DND-41 (cell line): ENCODE measurements around the gene FAM3B.

Experiments used
- ATAC-seq: fragments of 200-7000 bp; cut with Tn5 transposase; 3 replicates; pipeline ENCODE4 v1.9.1; 2021; ENCODE audit warnings: low read depth; ENCODE audit not compliant: insufficient read depth
- DNase-seq: peaks from one replicate; pipeline ENCODE4 v3.0.0-alpha.2; 2020
- H2AFZ ChIP-seq: 2 replicates; pipeline ENCODE4 v1.6.0; 2012; ENCODE audit warnings: low read depth, low read length
- H3K27ac ChIP-seq: 2 replicates; pipeline ENCODE4 v1.5.1; 2012; ENCODE audit warnings: low read length, inconsistent platforms
- H3K27me3 ChIP-seq: fragments of 200-600 bp; sonication (generic); 2 replicates; pipeline ENCODE4 v1.6.0; 2012; ENCODE audit warnings: low read length, mild to moderate bottlenecking, inconsistent platforms; ENCODE audit not compliant: insufficient read depth, poor library complexity
- H3K36me3 ChIP-seq: 2 replicates; pipeline ENCODE4 v1.5.1; 2012; ENCODE audit warnings: low read length, inconsistent platforms; ENCODE audit not compliant: insufficient read depth
- H3K4me1 ChIP-seq: 2 replicates; pipeline ENCODE4 v1.5.1; 2012; ENCODE audit warnings: mild to moderate bottlenecking, low read length; ENCODE audit not compliant: insufficient read depth
- H3K4me2 ChIP-seq: 2 replicates; pipeline ENCODE4 v1.6.0; 2012; ENCODE audit warnings: mild to moderate bottlenecking, moderate library complexity, low read length, inconsistent platforms; ENCODE audit not compliant: insufficient read depth
- H3K4me3 ChIP-seq, 2 experiments: fragments of 200-600 bp in 1 of 2; shearing (Covaris generic) in 1 of 2; 2 replicates each; pipeline ENCODE4 v1.5.1; 2012 to 2016; ENCODE audit warnings: inconsistent platforms in 2 of 2, low read length in 2 of 2, mild to moderate bottlenecking in 2 of 2, low read depth in 1 of 2, moderate library complexity in 1 of 2
- H3K79me2 ChIP-seq: 2 replicates; pipeline ENCODE4 v1.6.0; 2012; ENCODE audit warnings: low read length, inconsistent platforms; ENCODE audit not compliant: insufficient read depth
- H3K9ac ChIP-seq: 2 replicates; pipeline ENCODE4 v1.6.0; 2012; ENCODE audit warnings: low read depth, mild to moderate bottlenecking, inconsistent platforms, low read length, moderate library complexity
- H3K9me3 ChIP-seq: 2 replicates; pipeline ENCODE4 v1.5.1; 2012; ENCODE audit warnings: low read length, moderate library complexity, mild to moderate bottlenecking, inconsistent platforms; ENCODE audit not compliant: insufficient read depth, severe bottlenecking
- H4K20me1 ChIP-seq: 2 replicates; pipeline ENCODE4 v1.6.0; 2012; ENCODE audit warnings: low read length; ENCODE audit not compliant: insufficient read depth
- CTCF ChIP-seq: IDR thresholded peaks from 2 replicates; pipeline ENCODE4 v1.5.1; 2012; ENCODE audit warnings: borderline replicate concordance, low read length, moderate library complexity, mild to moderate bottlenecking; ENCODE audit not compliant: poor library complexity, severe bottlenecking; ENCODE audit errors: extremely low read depth
- EZH2 ChIP-seq: IDR thresholded peaks from 3 replicates; pipeline ENCODE4 v1.6.1; 2012; ENCODE audit warnings: borderline replicate concordance, low read depth, mild to moderate bottlenecking, moderate library complexity, low read length, inconsistent platforms; ENCODE audit not compliant: severe bottlenecking

Gene FAM3B

GRCh38 chr21:41327753-41328152, 11.2 kb downstream of the FAM3B start:
- Histone ChIP-seq H3K9me3 (no peaks in the 10 kb centered on the region), H4K20me1 (no peaks in the 10 kb centered on the region), H3K27me3 (no peaks in the 10 kb centered on the region), H3K4me3 (no peak overlapping the region), H2AFZ (no peak overlapping the region), H3K9ac (no peak overlapping the region), H3K4me2 (no peak overlapping the region), H3K27ac (no peak overlapping the region), H3K79me2 (no peaks in the 10 kb centered on the region), H3K36me3 (no peaks in the 10 kb centered on the region), H3K4me1 (peaks cover 4% of the 10 kb centered on the region)
- TF ChIP-seq EZH2, result no peak
- no peak for TF ChIP-seq CTCF
- DNase-seq (no peak), ATAC-seq (no peak)

- Histone ChIP-seq H3K27ac (no peak overlapping the region), H3K4me1 (no peaks in the 10 kb centered on the region), H3K9me3 (peaks cover 2% of the 10 kb centered on the region), H3K36me3 (no peaks in the 10 kb centered on the region), H3K27me3 (no peaks in the 10 kb centered on the region), H3K9ac (no peak overlapping the region), H3K4me2 (no peak overlapping the region), H3K4me3 (no peak overlapping the region), H2AFZ (no peak overlapping the region), H3K79me2 (no peaks in the 10 kb centered on the region), H4K20me1 (no peaks in the 10 kb centered on the region)
- no peak for DNase-seq
- ATAC-seq, result no peak
- TF ChIP-seq EZH2 (no peak), CTCF (no peak)
These were observed 12.3 kb downstream of the FAM3B start for GRCh38 chr21:41328660-41329607.

GRCh38 chr21:41333752-41334151, 17.2 kb downstream of the FAM3B start:
- ATAC-seq, result no peak
- Histone ChIP-seq H3K36me3 (no peaks in the 10 kb centered on the region), H3K9ac (no peak overlapping the region), H3K79me2 (no peaks in the 10 kb centered on the region), H3K27me3 (no peaks in the 10 kb centered on the region), H3K4me2 (no peak overlapping the region), H3K9me3 (peaks cover 5% of the 10 kb centered on the region), H3K27ac (no peak overlapping the region), H4K20me1 (no peaks in the 10 kb centered on the region), H3K4me3 (no peak overlapping the region), H2AFZ (no peak overlapping the region), H3K4me1 (no peaks in the 10 kb centered on the region)
- no peak for TF ChIP-seq CTCF
- TF ChIP-seq EZH2, result no peak
- DNase-seq, result no peak
